ENCODE data around the gene EFNA1.

GRCh38 chr1:155133799-155134281, 6.2 kb downstream of the EFNA1 start:
- TF ChIP-seq MTA3 (CRISPR knock-in tag; IDR thresholded peaks at IDR 0.05) (no peak), KIAA2018 (CRISPR knock-in tag; IDR thresholded peaks at IDR 0.05; ENCODE audit: borderline replicate concordance) (no peak), THYN1 (CRISPR knock-in tag; IDR thresholded peaks at IDR 0.05; ENCODE audit: borderline replicate concordance, low read depth) (no peak), SMC3 (IDR thresholded peaks at IDR 0.05; ENCODE audit: low read length) (no peak), ZNF232 (CRISPR knock-in tag; IDR thresholded peaks at IDR 0.05; ENCODE audit: borderline replicate concordance) (no peak), ARID3A (IDR thresholded peaks at IDR 0.05; ENCODE audit: low read depth, low read length) (no peak), BCLAF1 (IDR thresholded peaks at IDR 0.05) (no peak), KLF15 (CRISPR knock-in tag; IDR thresholded peaks at IDR 0.05; ENCODE audit: borderline replicate concordance) (no peak), GABPA (IDR thresholded peaks at IDR 0.05; ENCODE audit: low read depth, low read length) (no peak), GABPA (CRISPR knock-in tag; IDR thresholded peaks at IDR 0.05; ENCODE audit: low read depth) (no peak), ZNF564 (CRISPR knock-in tag; IDR thresholded peaks at IDR 0.05) (no peak)

Measured in HepG2 (cell line).